ENCODE data around the gene INPP5D.
"Not testable (repeated sequence)": the region's sequence is repeated elsewhere in the genome, so short reads cannot be mapped to it uniquely, and the experiment has no call there.

INPP5D gene

DNA sequence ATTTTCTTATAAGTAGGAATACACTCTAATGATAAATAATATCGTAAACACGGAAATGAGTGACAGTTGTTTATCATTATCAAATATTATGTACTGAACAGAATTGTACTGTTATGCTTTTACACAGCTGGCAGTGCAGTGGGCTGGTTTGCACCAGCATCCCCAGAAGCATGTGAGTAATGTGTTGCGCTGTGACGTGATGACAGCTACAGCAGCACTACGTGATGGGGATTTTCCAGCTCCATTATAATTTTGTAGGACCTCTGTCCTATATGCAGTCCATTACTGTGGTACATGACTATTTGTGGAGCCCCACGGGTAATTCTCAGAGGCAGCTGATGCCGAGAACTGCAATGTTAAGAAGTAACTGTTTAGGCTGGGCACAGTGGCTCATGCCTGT, 114.0 kb downstream of the INPP5D start:
- DNase-seq (ENCODE audit: low read depth): no peak

DNA sequence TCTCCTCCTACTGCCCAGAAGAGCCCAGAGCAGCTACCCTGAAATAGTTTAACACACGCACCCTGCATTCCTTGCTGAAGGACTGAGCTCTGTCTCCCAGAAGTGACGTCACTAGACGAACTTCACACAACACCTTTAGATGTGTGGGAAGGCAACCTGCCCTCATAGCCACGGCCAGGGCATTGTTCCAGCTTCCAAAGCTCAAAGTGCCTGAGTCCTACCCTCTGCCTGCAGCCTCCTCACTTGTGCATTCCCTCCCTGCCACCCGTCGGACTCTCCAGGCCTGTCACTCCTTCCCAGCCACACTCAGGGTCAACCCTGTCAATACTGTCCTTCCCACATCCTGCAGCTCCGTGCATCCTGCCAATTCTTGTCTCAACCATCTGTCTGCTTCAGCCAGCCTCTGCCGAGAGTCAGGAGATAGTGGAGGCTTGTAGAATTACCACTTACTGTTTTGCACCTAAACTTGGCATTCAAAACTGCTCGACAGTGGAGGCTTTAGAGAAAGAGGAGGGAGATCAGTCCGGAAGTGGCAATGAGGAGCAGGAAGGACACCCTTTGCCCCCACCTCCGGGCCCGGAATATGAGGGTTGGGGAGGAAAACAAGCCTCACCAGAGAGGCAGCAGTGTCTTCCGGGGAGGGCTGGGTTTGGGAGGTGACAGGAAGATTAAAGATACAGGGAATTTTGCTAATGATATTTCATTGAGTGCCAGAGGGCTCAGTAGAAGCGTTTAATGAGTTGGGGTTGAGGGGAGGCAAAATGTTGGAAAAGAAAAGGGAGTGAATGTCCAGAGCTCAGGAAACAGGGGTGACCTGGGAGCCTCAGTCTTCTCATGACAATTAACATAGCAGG, 119.1 kb downstream of the INPP5D start:
- no peak for DNase-seq (ENCODE audit: low read depth)

DNA sequence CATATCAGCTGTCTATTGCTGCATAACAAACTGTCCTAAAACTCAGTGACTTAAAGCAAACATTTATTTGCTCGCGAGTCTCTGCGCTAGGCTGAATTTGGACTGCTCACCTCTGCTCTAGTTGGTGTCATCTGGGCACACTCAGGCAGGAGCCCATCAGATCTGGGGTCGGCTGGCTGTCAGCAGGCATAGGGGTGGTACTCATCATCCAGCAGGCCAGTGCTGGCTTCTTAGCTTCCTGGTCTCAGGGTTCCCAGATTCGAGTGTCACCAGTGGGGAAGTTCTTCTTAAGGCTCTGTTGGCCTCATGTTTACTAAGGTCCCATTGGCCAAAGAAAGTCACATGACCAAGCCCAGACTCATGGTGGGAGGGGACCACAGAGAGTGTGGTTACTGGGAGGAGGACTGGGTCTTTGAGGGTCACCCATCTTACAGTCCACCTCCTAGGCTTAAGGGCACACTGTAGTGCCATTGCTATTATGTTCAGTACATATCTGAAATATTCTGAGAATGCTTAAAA, 119.8 kb downstream of the INPP5D start:
- no peak for DNase-seq (ENCODE audit: low read depth)

DNA sequence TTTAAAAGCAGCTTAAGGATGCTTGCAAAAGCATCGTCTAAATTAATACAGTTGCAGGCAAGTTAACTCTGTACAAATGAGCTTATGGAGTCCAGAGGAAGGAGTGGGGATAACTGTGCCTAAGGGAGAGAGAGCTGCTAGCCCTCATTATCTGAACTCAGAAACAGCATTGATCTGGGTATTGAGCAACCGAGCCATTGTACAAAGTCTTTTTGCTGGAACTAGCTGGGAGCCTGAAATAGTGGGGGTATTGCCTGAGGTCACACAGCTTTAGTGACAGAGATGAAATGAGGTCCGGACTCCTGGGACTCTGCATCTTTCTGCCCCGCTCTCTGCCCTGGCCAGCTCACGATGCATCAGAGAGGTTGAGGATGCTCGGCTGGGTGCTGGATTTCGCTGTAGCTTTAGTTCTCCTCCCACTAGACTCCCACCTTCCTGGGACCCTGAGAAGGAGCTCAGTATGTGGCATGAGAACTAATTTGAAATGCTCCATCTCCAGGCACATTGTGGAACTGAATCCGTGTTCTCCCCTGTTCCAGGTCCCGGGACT, 123.8 kb downstream of the INPP5D start:
- DNase-seq (ENCODE audit: low read depth): no peak

DNA sequence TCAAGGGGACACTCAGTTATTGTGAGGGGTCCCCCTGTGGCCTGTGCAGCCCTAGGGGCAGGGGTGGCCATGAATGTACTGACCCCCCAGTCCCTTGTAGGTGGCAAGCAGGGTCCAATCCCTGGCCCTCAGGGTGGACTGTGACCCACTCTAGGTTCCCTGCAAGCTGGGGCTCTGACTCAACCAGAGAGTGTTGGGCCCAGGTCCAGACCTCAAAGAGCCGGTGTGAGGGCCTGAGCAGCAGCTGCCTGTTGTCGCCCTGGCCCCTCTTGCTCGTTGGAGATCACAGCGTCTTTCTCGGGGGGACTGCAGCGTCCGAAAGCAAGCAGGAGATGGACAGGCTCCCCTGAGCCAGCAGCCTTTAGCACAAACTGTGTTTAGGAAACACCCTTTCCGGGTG, 124.5 kb downstream of the INPP5D start:
- no peak for DNase-seq (ENCODE audit: low read depth)

DNA sequence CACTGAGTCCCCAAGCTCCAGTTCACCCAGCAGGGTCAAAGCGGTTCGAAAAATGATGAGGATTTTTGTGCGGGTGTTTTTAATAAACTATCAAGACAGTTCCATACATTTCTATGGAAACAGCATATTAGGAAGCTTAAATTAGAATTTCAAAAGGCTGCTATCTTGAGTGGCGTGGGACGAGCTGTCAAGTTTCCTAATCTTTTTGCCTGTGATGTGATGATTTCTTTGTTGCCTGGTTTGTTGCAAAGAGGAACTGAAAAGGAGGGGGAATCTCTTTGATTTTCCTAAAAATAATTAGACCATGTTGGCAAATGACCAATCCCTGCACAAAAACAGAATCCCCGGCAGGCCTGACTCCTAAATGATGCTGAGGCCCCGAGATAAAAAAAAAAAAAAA, 125.2 kb downstream of the INPP5D start:
- DNase-seq (ENCODE audit: low read depth): no peak

DNA sequence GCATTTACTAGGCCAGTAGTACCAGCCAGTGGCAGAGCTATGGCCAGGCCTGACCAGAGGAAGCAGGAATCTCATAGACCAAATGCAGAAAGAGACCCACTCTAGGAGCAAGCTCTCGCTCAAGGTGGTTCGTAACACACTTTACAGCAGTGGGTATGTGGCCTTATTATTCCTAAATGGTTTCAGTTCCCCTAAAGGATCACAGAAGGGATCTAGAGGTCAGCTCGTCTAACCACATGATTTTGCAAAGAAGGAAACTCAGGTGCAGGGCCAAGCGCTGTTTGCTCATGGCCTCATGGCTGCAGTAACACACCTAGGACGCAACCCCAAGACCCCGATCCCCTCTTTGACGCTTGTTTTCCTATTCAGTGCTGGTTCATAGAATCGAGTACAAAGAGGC, 125.8 kb downstream of the INPP5D start:
- no peak for DNase-seq (ENCODE audit: low read depth)

DNA sequence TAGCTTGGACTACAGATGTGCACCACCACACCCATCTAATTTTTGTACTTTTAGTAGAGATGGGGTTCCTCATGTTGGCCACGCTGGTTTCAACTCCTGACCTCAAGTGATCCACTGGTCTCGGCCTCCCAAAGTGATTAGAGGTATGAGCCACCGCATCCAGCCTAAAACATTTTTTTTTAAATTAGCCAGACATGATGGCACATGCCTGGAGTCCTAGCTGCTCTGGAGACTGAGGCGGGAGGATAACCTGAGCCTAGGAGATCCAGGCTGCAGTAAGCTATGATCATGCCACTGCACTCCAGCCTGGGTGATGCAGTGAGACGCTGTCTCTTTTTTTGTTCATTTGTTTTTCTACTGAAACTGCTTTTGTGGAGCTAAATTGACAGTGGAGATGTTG, 126.7 kb downstream of the INPP5D start:
- no peak for DNase-seq (ENCODE audit: low read depth)

DNA sequence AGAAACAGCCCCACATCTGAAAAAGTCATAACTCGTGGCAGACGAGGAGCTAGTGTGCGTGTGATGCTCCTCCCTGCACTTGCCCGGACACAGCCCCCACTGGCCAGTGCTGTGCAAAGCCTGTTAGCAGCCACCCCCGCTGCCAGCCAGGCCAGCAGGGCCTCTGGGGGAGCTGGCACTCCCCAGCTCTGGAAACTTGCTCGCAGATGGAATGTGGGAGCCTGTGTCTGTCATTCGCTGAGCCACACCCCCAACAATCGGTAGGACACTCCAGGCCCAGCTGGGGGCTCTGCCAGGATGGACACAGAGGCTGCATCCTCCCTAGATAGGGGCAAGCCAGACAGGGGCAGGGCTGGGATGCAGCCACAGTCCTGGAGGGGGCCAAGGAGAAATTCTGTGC, 128.9 kb downstream of the INPP5D start:
- DNase-seq (ENCODE audit: low read depth): no peak

DNA sequence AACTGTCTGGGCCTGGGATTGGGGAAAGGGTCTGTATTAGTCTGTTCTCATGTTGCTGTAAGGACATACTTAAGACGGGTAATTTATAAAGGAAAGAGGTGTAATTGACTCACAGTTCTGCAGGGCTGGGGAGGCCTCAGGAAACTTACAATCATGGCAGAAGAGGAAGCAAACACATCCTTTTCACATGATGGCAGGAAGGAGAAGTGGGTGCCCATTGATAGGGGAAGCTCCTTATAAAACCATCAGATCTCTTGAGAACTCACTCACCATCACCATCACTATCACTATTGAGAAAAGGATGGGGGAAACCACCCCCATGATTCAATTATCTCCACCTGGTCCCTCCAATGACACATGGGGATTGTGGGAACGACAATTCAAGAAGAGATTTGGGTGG, 130.9 kb downstream of the INPP5D start:
- DNase-seq (ENCODE audit: low read depth): not testable (repeated sequence)

DNA sequence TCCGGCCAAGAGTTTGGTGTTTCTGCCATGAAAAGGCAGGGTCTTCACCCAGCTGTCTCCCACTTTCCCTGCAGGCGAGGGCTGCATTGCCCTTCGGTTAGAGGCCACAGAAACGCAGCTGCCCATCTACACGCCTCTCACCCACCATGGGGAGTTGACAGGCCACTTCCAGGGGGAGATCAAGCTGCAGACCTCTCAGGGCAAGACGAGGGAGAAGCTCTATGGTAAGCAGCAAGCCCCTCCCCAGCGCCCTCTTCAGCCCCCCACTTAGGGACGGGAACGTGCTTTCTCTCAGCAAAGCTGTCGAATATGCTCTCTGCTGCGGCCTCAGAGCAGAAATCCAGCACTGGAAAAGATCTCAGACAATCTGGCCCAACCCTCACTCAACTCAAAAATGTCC, 133.6 kb downstream of the INPP5D start:
- no peak for DNase-seq (ENCODE audit: low read depth)

DNA sequence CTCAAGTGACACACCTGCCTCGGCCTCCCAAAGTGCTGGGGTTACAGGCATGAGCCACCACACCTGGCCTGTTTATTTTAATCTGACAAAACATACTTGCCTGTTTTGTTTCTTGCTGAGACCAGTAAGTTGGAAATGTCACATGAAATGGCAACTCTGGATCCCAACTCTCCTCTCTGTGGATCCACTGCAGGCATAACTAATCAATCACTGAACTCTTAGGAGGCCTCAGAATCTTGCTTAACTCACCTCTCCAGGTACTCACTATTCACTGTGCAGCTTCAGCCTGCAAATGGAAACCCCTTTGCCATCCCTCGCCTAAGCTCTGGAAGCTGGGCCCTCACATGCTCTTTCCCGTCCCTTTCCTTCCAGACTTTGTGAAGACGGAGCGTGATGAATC, 134.9 kb downstream of the INPP5D start:
- no peak for DNase-seq (ENCODE audit: low read depth)

DNA sequence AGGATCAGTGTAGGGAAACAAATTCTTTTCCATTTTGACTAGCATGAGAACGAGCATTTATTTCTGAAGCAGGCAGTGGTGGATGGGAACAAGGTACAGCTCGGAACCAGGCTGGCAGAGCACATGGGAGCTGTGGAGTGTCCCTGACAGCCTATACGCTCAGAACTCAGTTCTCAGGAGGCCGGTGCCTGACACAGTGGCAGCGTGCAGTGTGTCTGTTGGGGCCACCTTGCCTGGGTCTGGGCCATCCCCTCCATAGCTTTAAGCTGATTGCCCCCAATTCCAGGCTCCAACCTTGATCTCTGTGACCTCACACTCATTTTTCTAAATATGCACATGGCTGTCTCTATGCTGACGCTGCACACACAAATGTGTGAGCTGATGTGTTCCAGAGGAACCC, 136.9 kb downstream of the INPP5D start:
- no peak for DNase-seq (ENCODE audit: low read depth)

DNA sequence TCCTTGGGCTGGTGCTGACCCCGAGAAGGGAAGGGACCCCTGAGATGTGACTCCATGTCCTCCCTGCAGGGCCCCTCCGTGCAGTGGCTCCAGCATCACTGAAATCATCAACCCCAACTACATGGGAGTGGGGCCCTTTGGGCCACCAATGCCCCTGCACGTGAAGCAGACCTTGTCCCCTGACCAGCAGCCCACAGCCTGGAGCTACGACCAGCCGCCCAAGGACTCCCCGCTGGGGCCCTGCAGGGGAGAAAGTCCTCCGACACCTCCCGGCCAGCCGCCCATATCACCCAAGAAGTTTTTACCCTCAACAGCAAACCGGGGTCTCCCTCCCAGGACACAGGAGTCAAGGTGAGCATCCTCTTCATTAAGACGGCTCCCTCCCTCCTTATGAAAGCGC, 137.9 kb downstream of the INPP5D start:
- DNase-seq (ENCODE audit: low read depth): no peak

DNA sequence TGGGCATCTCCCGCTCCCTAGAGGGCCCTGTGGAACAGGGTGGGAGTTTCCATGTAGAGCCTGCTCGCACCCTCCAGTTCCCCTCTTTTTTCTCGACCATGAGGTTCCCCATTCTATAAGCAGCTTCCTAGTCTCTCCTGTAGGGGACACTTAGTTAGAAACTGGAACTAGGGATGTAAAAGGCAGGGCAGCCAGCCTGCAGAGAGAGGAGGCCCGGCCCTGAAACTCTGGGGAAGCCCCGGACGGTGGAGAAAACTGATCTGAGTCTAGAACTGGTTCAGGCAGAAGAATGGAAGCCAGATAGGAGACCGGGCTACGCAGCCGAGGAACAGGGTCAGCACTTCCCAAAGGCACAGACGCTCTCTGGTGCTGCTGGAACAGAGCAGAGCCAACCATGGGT, 139.7 kb downstream of the INPP5D start:
- DNase-seq (ENCODE audit: low read depth): no peak

DNA sequence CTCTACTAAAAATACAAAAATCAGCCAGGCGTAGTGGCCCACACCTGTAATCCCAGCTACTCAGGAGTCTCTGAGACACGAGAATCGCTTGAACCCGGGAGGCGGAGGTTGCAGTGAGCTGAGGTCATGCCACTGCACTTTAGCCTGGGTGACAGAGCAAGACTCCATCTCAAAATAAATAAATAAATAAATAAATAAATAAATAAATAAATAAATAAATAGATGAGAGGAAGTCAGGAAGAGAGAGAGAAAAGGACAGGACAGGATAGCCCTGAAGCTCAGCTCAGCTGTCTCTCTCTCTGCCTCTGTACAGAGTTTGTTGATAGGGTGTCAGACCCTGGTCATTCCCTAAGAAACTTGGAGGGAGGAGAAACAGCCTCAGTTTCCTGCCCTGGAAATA, 140.6 kb downstream of the INPP5D start:
- not testable (repeated sequence) for DNase-seq (ENCODE audit: low read depth)

DNA sequence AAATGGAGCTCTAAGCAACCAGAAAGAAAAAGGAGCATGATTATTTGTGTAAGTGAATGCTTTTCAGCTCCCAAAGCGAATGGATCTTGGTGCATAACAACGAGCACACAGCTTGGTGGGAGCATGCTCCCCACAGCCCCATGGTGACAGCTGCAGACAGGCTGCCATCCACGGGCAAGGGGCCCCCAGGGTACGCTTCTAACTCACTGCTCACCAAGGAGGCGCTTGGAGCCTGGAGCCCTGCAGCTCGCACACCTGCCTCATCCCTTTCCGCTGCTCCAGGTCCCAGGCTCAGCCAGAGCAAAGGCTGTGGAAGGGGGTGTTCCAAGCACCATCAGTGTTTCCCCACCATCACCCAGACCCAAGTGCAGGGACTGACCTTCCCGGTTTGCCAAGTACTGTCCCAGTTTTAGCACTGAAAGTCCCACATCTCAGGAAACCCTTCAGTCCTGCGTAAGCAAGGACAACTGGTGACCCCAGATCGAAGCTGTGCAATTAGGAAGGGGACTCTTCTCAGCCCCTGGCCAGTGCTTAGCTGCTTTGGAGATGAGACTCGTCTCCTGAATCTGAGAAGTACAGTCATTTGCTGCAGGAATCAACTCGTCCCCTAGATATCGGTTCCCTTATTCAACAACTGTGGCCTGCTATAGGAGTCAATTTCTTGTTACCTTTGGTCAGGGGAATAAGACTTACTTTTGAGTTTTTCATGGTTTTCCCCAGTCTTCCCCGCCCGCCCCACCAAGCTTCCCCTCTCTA, 141.3 kb downstream of the INPP5D start:
- no peak for DNase-seq (ENCODE audit: low read depth)

DNA sequence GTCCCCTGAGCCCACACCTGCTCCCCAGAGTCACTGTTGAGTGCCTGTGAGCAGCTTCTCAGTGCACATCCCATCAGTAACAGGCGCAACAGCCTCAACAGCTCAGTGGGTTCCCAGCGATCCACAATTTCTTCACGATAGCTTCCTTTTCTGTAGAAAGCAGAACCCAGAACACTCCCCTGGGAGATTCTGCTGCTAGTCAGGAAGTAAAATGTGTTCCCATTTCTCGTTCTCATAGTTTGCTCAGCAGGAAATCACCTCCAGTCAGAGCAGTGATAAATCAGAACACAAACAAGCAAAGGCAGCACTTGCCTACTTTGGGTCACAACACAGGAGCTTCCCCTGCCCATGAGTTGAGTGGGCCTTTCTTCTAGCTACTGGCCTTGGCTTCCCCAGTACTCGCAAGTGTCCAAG, 142.4 kb downstream of the INPP5D start:
- no peak for DNase-seq (ENCODE audit: low read depth)

DNA sequence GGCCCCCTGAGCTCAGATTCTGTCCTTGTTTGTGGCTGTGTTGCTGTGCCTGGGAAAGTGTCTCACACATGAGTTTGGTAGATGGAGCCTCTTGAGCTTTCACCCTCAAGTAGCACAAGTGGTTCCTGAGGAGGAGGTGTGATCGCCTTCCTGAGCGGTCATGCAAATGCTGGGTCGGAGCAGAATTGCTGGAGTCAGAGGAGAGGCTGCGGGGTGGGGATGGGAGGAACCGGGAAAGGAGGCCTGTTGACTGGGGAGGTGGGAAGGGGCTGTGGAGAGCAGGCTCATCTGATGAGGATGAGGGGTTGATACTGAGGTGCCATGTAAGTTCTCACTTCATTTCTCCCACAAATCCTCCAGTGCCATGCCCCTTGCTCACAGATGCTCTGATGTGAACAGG, 142.9 kb downstream of the INPP5D start:
- no peak for DNase-seq (ENCODE audit: low read depth)

DNA sequence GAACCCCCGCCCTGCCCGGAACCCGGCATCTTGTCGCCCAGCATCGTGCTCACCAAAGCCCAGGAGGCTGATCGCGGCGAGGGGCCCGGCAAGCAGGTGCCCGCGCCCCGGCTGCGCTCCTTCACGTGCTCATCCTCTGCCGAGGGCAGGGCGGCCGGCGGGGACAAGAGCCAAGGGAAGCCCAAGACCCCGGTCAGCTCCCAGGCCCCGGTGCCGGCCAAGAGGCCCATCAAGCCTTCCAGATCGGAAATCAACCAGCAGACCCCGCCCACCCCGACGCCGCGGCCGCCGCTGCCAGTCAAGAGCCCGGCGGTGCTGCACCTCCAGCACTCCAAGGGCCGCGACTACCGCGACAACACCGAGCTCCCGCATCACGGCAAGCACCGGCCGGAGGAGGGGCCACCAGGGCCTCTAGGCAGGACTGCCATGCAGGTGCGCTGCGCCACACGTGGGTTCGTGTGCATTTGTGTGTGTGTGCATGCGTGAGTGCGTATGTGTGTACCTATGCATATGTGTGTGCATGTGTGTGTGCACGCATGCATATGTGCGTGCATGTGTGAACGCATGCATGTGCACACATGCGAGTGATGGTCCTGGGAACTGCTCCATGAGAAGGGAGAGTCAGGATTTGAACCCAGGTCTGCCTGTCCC, 144.3 kb downstream of the INPP5D start:
- DNase-seq (ENCODE audit: low read depth): no peak

DNA sequence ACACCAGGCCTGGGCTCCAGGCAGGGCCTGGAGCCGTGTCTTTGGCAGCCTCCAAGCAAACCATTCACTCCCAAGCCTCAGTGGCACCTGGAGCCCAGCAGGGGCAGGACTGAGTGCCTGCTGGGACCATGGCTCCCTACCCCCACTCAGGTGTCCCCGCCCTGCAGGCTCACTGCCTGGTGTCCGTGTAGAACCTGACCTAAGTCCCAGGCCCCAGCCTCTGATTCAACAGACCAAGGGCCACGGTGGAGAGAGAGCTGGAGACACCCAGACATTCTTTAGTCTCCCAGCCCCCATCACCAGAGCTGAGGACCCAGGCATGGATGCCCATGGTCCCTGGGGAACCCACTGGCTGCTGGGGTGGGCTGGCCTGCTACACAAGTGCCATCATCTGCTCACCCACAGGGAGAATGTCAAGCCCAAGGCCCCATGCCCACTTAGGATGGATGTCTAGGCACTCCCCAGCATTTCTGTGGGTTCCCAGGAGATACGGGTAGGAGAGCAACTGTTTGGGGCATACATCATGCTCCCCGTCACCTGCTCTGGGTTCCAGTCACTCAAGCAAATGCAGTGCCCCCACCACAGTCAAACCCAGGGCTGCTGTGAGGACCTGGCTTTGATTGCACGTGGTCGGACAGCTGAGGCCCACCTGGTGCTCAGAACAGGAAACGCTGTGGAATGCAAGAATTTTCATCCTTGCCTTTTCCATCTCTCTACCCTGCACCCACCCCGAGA, 148.4 kb downstream of the INPP5D start:
- DNase-seq (ENCODE audit: low read depth): no peak

DNA sequence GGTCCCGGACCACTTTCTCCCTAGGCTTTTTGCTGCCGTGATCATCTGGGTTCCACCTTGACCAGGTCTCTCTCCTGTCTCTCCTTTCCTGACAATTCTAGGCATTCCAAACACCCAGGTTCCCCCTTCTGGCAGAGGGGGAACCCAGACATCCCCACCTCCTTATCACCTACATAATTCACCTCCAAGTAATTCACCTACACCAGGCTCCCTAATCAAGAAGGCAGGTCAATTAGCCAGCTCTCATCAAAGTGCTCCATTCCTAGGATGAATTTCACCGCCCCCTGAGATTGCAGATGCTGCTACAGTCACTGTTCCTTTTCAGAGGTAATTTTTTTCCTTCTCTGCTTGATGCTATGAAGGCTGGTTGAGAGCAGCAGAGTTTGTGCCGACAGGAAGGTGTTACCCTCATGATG, 149.0 kb downstream of the INPP5D start:
- DNase-seq (ENCODE audit: low read depth): no peak

Data from HS-27A (cell line).